NCI-H146 (cell line): ENCODE measurements around the gene CERK.

ENCODE experiments used
- DNase-seq: peaks from one replicate; lab custom pipeline; 2025; lab: John Stamatoyannopoulos, UW

CERK gene

DNA sequence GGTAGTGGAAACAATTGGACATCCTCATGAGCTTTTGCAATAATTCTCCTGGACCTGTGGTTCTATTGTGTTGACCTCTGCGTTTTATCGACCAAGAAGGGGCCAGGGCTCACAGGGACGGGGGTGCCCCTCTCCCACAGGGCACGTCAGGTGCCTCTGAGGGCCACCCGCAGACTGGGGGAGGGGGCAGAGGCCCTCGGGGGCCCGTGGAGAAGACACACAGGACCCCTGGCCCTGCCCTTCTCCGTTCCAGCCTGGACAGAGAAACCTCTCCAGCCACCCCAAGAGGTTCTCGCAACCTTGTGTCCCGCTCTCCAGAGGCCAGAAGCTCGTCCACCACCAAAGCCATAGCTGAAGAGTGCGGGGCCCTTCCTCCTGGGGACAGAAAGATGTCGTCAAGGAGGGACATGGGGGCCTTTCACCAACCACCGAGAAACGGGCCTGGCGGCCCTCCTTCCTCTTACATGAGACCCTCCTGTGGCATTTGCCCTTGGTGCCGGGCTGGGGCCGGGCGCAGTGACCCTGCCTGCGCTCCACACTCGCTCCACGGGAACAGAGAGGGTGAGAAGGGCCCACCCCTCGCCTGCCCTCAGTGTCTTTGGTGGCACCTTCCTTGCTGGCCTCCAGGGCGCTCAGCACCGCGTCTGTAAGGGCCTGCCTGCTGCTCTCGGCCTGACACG lies 60.6 kb downstream of the CERK start:
- no peak for DNase-seq

DNA sequence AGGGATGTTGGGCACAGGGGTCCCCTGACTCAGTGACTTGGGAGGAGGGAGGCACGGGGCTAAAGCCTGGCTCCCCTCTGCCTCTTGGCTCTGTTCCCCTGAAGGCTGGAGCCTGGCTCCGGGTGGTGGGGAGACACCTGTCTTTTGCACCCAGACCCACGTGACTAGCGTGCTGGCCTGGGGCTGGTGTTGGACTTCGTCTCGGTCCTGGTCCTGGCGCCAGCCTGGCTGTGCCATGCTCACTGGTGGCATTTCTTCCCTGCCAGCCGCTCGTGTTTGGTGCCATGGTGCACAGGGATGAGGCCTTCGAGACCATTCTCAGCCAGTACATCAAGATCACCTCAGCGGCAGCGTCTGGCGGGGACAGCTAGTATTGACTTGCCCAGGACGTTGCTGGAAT lies 61.2 kb downstream of the CERK start:
- no peak for DNase-seq

GRCh38 chr22:46676479-46676878 lies 61.6 kb downstream of the CERK start:
- no peak for DNase-seq

- no peak for DNase-seq
Measured at GRCh38 chr22:46675938-46676337, 62.1 kb downstream of the CERK start.

GRCh38 chr22:46675479-46675878 lies 62.6 kb downstream of the CERK start:
- no peak for DNase-seq

DNA sequence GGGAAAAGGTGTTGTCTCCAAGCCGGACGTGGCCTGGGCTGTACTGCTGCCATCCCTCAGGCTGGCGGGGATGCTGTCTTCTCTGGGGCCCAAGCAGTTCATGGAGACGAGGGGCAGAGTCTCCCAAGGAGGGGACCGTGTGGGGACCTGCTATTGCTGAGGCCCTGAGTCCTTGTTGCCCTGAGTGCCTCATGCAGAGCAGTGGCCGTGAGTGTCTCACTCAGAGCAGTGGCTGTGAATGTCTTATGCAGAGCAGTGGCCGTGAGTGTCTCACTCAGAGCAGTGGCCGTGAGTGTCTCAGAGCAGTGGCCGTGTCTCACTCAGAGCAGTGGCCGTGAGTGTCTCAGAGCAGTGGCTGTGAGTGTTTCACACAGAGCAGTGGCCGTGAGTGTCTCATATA lies 63.1 kb downstream of the CERK start:
- no peak for DNase-seq

GRCh38 chr22:46674367-46674781 lies 63.7 kb downstream of the CERK start:
- no peak for DNase-seq

DNA sequence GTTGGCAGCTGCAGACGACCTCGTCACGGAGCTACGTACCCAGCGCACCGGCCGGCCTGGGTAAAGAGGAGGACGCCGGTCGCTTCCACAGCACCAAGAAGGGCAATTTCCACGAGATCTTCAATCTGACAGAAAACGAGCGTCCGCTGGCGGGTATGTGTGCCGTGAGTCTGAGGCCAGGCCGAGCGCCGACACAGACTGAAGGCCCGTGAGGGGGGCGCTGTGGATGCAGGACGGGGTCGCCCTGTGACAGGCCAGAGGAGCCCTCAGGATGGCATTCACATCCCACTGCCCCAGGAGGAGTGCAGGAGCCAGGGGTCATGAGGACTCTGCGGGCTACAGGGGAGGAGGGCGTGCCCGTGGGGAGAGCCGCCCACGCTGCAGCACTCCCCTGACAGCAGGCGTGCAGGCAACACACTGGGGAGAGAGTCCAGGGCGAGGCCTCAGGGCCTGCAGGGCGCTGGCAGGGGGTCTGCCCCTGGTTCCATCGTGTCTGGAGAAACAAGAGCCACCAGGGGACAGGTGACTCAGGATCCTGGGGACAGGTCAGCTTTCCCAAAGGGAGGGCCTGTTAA lies 64.3 kb downstream of the CERK start:
- DNase-seq, result peak; percentile 70

DNA sequence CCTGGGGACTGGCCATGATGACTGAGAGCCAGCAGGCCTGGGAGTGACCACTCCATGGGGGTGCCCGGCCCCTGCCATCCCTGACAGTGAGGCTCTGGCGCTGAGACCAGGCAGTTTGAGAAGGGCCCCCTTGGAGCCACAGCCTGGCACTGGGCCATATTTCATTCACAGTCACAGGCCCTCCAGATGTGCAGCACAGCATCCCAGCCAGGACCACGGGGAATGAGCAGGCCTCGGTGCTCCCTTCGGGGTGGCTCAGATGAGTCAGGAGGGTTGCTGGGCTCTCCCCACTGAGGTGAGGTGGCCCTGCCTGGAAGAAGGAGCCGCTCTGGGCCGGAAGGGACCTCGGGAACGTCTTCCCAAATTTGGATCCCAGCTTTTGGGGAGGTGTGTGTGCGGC lies 64.8 kb downstream of the CERK start:
- DNase-seq, result no peak

DNA sequence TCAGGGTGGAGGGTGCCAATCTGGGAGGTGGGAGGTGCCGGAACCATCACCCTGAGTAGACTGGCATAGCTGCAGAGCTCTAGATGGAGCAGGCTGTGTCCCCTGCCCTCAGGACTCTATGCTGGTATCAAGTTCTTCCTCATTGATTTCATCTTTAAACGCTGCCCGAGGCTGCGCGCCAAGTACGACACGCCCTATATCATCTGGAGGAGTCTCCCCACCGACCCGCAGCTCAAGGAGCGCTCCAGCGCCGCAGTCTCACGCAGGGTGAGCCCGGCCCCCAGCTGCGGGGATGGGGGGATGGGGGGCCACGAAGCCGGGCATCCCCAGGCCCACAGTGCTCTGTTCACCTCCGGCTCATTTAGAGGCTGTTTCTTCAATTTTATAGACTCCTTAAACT lies 65.3 kb downstream of the CERK start:
- DNase-seq, result no peak

- no peak for DNase-seq
Measured at GRCh38 chr22:46671824-46672432, 66.1 kb downstream of the CERK start.

DNA sequence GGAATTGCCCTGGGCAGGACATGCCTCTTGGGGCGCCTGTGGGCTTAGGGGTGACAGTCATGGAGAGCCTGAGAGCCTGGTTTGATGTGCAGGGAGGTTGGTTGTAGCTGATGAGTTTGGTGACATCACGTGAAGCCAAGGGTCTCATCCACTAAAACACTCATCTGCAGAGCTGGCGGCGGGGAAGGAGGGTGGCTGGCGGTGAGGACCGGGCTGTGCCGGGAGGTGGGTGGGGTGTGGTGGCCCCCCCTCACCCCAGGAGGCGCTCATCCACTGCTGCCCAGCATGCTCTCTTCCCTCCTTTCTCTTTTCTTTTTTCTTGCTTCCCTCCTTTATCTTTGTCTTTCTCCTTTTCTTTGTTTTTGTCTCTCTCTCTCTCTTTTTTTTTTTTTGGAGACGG lies 68.9 kb downstream of the CERK start:
- DNase-seq, result no peak

DNA sequence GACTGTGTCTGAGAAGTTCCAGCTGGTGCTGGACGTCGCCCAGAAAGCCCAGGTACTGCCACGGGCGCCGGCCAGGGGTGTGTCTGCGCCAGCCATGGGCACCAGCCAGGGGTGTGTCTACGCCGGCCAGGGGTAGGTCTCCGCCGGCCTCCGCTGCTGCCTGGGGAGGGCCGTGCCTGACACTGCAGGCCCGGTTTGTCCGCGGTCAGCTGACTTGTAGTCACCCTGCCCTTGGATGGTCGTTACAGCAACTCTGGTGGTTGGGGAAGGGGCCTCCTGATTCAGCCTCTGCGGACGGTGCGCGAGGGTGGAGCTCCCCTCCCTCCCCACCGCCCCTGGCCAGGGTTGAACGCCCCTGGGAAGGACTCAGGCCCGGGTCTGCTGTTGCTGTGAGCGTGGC lies 69.9 kb downstream of the CERK start:
- no peak for DNase-seq

DNA sequence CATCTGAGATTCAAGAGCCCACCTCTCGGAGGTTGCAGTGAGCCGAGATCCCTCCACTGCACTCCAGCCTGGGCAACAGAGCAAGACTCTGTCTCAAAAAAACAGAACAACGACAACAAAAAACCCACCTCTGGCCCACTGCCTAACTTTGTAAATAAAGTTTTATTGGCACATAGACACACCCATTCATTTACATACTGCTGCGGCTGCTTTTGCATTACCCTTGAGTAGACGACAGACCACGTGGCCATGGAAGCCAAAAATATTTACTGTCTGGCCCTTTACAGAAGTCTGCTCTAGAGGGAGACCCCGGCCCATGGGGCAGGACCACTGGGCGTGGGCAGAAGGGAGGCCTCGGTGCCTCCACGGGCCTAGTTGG lies 70.8 kb downstream of the CERK start:
- no peak for DNase-seq

DNA sequence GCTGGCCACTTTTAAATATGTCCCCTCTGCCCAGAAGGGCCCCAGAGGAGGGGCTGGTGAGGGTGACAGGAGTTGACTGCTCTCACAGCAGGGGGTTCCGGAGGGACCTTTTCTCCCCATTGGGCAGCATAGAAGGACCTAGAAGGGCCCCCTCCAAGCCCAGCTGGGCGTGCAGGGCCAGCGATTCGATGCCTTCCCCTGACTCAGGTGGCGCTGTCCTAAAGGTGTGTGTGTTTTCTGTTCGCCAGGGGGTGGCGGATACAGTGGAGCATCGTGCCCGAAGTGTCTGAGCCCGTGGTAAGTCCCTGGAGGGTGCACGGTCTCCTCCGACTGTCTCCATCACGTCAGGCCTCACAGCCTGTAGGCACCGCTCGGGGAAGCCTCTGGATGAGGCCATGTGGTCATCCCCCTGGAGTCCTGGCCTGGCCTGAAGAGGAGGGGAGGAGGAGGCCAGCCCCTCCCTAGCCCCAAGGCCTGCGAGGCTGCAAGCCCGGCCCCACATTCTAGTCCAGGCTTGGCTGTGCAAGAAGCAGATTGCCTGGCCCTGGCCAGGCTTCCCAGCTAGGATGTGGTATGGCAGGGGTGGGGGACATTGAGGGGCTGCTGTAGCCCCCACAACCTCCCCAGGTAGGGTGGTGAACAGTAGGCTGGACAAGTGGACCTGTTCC lies 71.3 kb downstream of the CERK start:
- no peak for DNase-seq

DNA sequence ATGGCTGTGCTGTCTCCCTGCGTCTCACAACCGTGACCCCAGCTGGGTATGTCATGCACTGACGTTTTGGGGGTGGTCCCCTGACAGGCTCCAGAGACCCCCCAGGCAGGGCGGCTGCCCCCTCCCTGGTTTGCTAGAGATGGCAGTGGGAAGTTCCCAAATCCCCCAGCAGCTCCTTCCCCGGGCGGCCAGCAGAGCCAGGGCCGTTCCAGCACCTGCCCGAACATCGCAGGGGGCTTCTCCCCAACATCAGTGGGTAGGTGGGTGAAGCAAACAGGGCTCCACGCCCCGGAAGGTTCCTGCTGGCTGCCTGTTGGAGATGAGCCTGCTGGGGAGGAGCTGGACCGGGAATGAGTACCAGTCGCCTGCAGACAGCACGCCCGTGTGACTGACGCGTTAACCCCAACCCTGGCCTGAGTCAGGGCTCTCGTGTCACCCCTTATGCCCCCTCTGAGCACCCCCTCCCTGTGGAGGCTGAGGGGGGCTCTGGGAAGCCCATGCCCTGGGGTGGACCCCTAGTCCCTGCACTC lies 72.2 kb downstream of the CERK start:
- no peak for DNase-seq

DNA sequence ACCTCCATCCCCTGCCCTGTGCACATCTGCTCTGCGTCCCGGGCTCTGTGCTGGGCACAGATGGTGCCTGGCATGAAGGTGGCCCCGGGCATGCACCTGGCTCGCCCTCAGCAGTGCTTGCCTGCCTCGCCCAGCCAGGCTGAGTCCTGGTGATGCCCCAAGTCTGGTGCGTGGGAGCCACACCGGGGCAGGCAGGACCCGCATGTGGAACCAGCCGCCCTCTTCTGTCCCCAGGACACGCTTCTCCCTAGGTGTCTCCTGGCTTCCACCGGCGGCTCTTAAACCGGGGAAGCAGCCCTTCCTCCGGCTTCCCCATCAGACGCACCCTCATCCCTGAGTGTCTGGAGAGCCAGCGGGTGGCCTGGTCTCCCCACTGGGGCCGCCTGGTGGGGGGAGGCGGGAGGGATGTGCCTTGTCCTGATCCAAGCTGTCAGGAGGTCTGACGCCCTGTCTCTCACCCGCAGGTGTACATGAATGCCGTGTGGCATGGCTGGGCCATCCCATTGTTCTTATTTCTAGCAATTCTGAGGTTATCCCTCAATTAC lies 72.8 kb downstream of the CERK start:
- no peak for DNase-seq

- DNase-seq, result no peak
Measured at GRCh38 chr22:46664301-46664855, 73.7 kb downstream of the CERK start.

- DNase-seq, result no peak
Measured at GRCh38 chr22:46663436-46664100, 74.5 kb downstream of the CERK start.

DNA sequence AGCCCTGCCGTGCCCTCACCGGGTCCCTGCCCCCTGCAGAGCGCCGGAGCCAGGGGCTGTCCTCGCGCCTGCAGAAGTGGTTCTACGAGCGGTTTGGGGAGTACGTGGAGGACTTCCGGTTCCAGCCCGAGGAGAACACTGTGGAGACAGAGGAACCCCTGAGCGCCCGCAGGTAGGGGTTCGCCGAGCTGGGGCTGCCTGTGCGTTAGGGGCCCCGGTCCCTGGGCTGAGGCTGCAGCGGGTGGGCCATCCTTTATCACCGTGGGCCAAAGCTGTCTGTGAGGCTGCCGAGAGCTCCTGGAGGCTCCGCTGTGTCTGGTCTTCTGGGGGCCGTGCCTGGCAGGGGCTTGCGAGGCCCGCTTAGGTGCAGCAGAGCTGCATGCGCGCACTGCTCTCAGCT lies 75.1 kb downstream of the CERK start:
- DNase-seq, result no peak

- no peak for DNase-seq
Measured at GRCh38 chr22:46662226-46662625, 75.8 kb downstream of the CERK start.
